B cell (primary cell): ENCODE measurements around the gene UMODL1.

ENCODE experiments used
- CTCF ChIP-seq: fragments of 200-600 bp; IDR thresholded peaks from one replicate; pipeline ENCODE4 v1.8.0; 2022; ENCODE audit warnings: antibody characterized with exemption, mild to moderate bottlenecking
- EZH2 ChIP-seq: IDR thresholded peaks from 2 replicates; pipeline ENCODE4 v1.6.1; 2012; ENCODE audit warnings: borderline replicate concordance, low read depth, mild to moderate bottlenecking, moderate library complexity, low read length; ENCODE audit not compliant: insufficient read depth, poor library complexity, severe bottlenecking

- TF ChIP-seq CTCF (no peak), EZH2 (no peak)
These were observed 71.0 kb downstream of the UMODL1 start for GRCh38 chr21:42142141-42142540.
